Pons (tissue), 1 donor: Measurements from ENCODE around the gene USP34.

Experiments used
- DNase-seq: peaks from one replicate; pipeline ENCODE4 v3.0.0-alpha.2; 2016; ENCODE audit warnings: low spot score

The USP34 gene

DNA sequence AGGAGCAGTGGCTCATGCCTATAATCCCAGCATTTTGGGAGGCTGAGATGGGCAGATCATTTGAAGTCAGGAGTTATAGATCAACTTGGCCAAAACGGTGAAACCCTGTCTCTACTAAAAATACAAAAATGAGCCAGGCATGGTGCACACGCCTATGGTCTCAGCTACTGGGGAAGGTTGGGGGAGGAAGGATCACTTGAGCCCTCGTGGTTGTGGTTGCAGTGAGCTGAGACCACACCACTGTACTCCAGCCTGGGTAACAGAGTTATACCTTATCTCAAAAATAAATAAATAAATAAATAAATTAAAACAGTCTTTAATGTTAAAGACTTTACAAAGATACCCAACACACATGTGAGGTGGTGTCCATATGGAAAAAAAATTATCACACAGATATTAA lies 174.9 kb downstream of the USP34 start:
- DNase-seq = no peak

GRCh38 chr2:61291851-61292575 lies 178.9 kb downstream of the USP34 start:
- DNase-seq = no peak

DNA sequence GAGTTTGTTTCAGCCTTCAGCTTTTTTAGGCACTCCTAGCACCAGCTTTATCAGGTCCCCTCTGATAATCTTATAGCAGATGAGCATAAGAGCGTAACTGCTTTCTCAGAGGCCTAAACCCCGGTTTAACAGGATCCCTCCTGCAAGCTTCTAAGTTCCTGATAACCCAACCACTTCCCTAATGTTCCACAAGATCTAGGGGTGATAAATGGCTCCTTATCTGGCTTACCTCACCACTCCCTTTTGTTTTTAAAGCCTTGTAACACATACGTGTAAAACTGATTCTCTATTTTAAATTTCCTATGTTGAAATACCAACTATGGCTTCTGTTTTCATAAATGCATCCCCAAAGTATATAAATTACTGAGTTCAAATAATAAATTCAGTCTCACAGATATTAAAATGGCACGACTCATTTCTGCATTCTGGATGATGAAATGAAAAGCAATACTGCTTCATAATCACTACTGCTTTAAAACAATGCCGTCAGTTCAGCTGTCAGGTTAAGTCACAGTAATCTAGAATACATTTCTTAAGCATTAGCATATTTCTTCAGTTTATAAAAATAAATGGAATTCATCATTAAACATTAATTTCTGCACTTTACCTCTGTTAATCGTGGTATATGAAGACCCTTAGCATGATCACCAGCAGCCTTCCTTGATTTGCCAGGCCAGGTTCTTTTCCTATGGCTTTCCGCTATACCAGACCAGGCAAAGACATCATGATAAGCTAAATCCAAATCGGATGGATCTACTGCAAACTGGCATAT lies 182.6 kb downstream of the USP34 start:
- DNase-seq = no peak

DNA sequence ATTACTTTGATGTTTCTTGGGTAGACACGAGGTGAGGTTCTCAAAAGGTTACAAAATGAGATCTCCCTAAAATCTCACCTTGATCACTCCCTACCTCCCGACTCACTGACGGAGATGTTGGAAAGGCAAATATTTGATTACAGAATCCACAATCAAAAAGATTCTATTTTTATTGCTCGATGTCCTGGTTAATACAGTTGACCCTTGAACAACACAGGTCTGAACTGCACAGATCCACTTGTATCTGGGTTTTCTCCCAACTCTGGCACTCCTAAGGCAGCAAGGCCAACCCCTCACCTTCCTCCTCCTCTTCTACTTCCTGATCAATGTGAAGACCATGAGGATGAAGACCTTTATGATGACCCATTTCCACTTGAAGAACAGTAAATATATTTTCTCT lies 183.6 kb downstream of the USP34 start:
- DNase-seq = no peak

DNA sequence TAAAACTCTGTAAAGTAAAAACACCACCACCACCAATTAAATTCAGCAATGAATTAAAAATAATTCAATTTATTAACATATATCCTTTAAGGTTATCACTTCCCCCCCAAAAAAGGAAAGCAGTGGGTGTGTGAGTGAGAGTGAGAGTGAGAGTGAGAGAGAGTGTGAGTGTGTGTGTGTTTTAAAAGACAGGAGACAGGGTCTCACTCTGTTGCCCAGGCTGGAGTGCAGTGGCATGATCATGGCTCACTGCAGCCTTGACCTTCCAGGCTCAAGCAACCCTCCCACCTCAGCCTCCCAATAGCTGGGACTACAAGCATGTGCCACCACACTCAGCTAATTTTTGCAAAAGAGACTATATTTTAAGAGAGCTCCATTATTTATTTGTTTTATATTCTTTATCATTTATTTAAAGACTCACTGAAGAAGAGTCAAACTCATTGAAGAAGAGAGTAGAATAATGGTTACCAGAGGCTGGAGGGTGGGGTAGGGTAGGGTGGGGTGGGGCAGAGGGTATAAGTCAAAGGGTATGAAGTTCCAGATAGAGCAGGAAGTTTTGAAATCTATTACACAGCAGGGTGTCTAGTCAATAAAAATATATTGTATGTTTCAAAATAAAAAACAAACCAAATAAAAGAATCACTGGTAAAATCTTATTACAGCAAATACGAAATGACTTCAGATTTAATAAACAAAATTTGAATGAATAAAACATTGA lies 187.3 kb downstream of the USP34 start:
- DNase-seq = no peak

DNA sequence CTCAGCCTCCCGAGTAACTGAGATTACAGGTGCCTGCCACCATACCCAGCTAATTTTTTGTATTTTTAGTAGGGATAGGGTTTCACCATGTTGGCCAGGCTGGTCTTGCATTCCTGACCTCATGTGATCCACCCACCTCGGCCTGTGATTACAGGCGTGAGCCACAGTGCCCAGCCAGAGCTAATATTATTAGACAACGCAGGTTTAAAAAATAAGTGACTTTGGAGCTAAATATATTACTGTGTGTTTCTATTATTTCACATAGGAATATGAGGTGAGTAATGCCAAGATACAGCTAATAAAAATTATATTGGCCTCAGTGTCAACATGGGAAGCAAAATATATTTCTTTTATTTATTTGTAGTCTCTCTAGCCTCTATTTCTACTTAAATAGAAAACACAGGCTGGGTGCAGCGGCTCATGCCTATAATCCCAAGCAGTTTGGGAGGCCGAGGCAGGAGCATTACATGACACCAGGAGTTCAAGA lies 188.7 kb downstream of the USP34 start:
- DNase-seq = no peak

GRCh38 chr2:61281321-61281720 lies 189.6 kb downstream of the USP34 start:
- no peak for DNase-seq

DNA sequence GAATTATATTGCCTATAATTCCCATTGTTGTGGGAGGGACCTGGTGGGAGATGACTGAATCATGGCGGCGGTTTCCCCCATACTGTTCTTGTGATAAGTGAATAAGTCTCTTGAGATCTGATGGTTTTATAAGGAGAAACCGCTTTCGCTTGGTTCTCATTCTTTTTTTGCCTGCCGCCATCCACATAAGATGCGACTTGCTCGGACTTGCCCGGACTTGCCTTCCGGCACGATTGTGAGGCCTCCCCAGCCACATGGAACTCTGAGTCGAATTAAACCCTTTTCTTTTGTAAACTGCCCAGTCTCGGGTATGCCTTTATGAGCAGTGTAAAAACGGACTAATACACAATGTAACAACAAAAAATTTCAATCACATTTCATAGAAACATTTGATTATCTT lies 193.1 kb downstream of the USP34 start:
- DNase-seq = no peak

DNA sequence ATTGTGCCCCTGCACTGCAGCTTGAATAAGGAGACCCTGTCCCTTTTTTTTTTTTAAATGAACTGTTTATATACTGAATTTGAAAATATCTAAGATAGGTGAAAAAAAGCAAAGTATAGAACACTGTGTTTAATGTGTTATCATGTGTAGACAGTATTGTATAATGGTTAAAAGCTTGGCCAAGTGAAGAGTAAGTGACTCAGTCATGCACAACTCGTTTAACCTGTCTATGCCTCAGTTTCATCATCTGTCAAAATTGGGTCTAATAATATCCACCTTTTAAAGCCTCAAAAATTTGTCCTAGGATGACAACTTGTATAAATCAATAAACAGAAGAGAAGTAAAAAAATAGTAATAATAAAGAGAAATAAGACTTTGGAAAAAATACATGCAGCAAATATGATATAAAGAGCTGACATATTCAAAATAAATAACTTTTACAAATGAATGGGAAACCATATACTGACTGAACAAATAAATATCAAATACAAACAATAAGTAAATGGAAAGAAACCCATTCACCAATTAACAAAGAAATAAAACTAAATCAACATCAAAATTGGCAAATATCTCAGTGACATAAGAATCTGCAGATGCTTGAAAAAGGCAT lies 195.2 kb downstream of the USP34 start:
- DNase-seq = no peak

GRCh38 chr2:61272421-61273070 lies 198.3 kb downstream of the USP34 start:
- DNase-seq = no peak

GRCh38 chr2:61268249-61268648 lies 202.6 kb downstream of the USP34 start:
- no peak for DNase-seq

DNA sequence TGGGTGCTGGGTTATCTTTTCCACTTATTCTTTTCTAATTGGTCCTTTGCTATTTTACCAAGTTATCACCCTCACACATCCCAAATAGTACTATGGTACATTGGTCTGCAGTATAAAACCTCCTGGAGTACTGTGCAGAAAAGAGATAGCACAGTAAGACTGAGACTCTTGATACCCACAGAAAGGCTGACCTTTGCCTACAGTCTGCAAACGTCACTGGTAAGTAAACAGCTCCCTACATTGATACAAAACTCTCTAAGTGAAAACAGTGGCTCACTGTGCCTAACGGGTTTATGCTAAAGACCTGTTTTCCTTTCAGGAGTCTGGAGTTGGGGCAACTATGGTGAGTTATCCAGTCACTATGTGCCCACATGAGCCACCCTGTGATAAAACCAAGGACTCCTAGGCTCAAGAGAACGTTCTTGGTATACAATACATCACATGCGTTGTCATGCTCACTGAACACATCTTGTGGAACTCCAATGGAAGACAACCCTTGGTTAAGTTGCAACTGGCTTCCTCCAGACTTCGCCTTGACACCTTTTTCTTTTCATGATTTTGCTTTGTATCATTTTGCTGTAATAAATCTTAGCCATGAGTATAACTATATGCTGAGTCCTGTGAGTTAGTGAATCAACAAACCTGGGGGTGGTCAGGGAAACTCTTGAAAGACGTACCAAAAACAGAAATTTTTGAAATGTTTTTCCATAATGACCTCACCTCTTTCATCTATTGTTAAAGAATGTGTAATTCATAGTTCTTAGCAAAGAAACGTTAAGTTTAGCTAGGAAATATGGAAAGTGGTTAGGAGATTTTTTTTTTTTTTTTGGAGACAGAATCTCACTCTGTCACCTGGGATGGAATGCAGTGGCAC lies 204.0 kb downstream of the USP34 start:
- no peak for DNase-seq

GRCh38 chr2:61263830-61264229 lies 207.1 kb downstream of the USP34 start:
- no peak for DNase-seq

DNA sequence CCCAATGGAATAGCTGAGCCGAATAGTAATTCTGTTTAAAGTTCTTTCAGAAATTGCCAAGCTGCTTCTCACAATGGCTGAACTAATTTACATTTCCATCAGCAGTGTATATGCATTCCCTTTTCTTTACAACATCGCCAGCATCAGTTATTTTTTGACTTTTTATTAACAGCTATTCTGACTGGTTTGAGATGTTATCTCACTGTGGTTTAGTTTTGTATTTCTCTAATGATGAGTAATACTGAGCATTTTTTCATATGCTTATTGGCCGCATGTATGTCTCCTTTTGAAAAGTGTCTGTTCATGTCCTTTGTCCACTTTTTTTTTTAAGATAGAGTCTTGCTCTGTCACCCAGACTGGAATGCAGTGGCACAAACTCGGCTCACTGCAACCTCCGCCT lies 208.2 kb downstream of the USP34 start:
- no peak for DNase-seq

DNA sequence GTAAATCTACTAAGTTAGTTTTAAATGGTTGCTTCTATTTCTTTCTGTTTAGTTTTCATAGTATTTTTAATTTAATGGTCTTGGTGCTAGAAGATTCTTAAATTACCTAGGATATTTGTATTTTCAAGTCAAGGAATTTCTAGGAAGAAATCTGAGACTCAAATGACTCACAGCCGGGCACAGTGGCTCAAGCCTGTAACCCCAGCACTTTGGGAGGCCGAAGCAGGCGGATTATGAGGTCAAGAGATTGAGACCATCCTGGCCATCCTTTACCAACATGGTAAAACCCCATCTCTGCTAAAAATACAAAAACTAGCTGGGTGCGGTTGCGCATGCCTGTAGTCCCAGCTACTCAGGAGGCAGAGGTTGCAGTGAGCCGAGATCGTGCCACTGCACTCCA lies 213.4 kb downstream of the USP34 start:
- DNase-seq = no peak

DNA sequence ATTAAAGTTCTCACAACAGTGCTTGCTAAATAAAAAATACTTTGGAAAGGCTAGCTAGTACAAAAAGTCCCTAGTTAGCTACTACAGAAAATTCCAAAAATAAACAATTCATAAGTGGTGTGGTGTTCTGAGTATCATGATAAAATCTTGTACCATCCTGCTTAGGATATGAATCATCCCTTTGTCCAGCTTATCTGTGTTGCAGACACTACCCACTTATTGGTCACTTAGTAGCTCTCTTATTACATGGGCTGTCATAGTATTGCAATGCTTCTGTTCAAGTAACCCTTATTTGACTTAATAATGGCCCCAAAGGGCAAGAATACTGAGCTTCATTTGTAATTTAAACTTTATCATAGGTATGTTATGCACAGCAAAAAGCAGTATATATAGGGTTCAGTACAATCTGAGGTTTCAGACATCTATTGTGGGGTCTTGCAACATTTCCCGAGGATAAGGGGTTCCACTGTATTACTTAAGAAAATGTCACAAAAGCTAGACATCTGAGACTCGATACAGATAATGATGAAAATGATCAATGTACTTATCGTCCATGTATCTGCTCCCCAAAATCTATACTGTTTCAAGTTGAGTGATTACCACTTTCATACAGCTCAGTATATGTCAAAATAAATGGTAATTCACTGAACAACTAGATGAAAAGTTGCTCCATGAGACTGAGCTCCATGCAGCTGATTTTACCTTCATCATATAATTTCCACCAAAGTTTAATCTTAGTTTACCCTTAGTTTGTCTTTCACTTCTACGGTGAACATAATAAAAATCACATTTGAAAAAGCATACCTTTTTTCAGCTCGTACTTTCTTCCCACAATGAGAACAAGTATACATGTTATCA lies 215.1 kb downstream of the USP34 start:
- DNase-seq = no peak

- no peak for DNase-seq
Observed at GRCh38 chr2:61254536-61254935, 216.4 kb downstream of the USP34 start.

- DNase-seq = no peak
Observed at GRCh38 chr2:61253136-61253535, 217.8 kb downstream of the USP34 start.

DNA sequence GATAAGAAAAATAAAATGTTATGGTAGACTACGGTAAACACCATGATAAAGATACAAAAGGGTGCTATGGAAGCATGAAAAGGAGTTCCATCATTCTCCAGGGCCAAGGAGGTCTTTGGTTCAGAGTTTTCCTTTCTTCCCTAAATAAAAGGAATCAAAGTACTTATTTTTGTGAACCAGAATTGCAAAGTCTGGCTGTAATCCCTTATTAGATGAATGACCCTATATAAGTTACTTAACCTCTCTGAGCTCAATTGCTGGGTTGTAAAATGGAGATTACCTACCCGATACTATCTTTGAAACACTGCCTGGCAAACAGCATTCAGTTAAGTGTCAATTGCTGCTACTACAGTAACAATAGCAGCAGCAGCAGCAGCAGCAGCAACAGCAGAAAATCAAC lies 218.9 kb downstream of the USP34 start:
- no peak for DNase-seq

GRCh38 chr2:61249521-61250071 lies 221.3 kb downstream of the USP34 start:
- no peak for DNase-seq
